WTC11 (cell line): ENCODE data around the gene PI4K2A. TPM values are rescaled to one million over a fixed set of nuclear protein-coding genes. Genes with fewer than 3 reads are reported as not detected.
A peak's percentile ranks its signal among the peaks of the same experiment; 100 is the strongest.

ENCODE experiments used
- ATAC-seq: fragments of 200-7000 bp; cut with Tn5 transposase; 2 replicates; pipeline ENCODE4 v1.10.0; 2021; ENCODE audit warnings: mild to moderate bottlenecking, moderate library complexity
- CTCF ChIA-PET: fragments of 300-600 bp; sonication (Branson Sonifier 250); formaldehyde crosslinking; loops from one replicate; lab custom pipeline; 2021; ENCODE audit warnings: antibody characterized with exemption; lab: Charles Lee
- POLR2A ChIA-PET: fragments of 350-600 bp; sonication (Branson Sonifier 250); formaldehyde crosslinking; loops from one replicate; lab custom pipeline; 2021; ENCODE audit warnings: antibody characterized with exemption; lab: Charles Lee
- DNase-seq: peaks from one replicate; pipeline ENCODE4 v3.0.0; 2021; ENCODE audit warnings: low spot score
- H3K27ac Mint-ChIP-seq: 2 replicates; pipeline ENCODE4 v1.8.0; 2021; ENCODE audit warnings: mixed read lengths
- H3K27me3 Mint-ChIP-seq: 2 replicates; pipeline ENCODE4 v1.8.0; 2021; ENCODE audit warnings: low read depth, mild to moderate bottlenecking, moderate library complexity, mixed read lengths
- H3K36me3 Mint-ChIP-seq: 2 replicates; pipeline ENCODE4 v1.8.0; 2021; ENCODE audit warnings: mixed read lengths
- H3K4me1 Mint-ChIP-seq: 2 replicates; pipeline ENCODE4 v1.8.0; 2022; ENCODE audit warnings: mixed read lengths
- H3K4me3 Mint-ChIP-seq: 2 replicates; pipeline ENCODE4 v1.8.0; 2021; ENCODE audit warnings: mild to moderate bottlenecking, moderate library complexity, mixed read lengths
- H3K9me3 Mint-ChIP-seq: 2 replicates; pipeline ENCODE4 v1.8.0; 2021; ENCODE audit warnings: mixed read lengths
- AR ChIP-seq: fragments of 250-450 bp; sonication (Bioruptor Pico); IDR thresholded peaks from 2 replicates; pipeline ENCODE4 v1.9.0; 2021; ENCODE audit warnings: mild to moderate bottlenecking
- CDX4 ChIP-seq: fragments of 250-450 bp; sonication (Bioruptor Pico); IDR thresholded peaks from 2 replicates; pipeline ENCODE4 v1.9.0; 2021; ENCODE audit warnings: moderate library complexity, mild to moderate bottlenecking, inconsistent platforms, borderline replicate concordance
- CREB1 ChIP-seq: sonication (generic); formaldehyde crosslinking; IDR thresholded peaks from 2 replicates; pipeline ENCODE4 v1.8.0; 2023; ENCODE audit warnings: mild to moderate bottlenecking, missing genetic modification reagents
- E2F1 ChIP-seq: sonication (generic); formaldehyde crosslinking; IDR thresholded peaks from 2 replicates; pipeline ENCODE4 v1.8.0; 2022; ENCODE audit warnings: mild to moderate bottlenecking, missing genetic modification reagents
- ERG ChIP-seq: fragments of 250-450 bp; sonication (Bioruptor Pico); IDR thresholded peaks from 2 replicates; pipeline ENCODE4 v1.8.0; 2021; ENCODE audit warnings: mild to moderate bottlenecking
- IRF2 ChIP-seq: sonication (generic); formaldehyde crosslinking; IDR thresholded peaks from 2 replicates; pipeline ENCODE4 v1.8.0; 2022; ENCODE audit warnings: low read depth, missing genetic modification reagents, borderline replicate concordance
- NR3C1 ChIP-seq: sonication (generic); formaldehyde crosslinking; conservative IDR thresholded peaks from 2 replicates; pipeline ENCODE4 v1.8.1; 2023; ENCODE audit warnings: low read depth, mild to moderate bottlenecking, missing genetic modification reagents
- OVOL2 ChIP-seq: fragments of 250-450 bp; sonication (Bioruptor Pico); IDR thresholded peaks from 2 replicates; pipeline ENCODE4 v1.9.0; 2021; ENCODE audit warnings: mild to moderate bottlenecking, borderline replicate concordance
- PREB ChIP-seq: sonication (generic); formaldehyde crosslinking; IDR thresholded peaks from 2 replicates; pipeline ENCODE4 v1.8.1; 2022; ENCODE audit warnings: mild to moderate bottlenecking, missing genetic modification reagents, moderate library complexity, borderline replicate concordance
- RELA ChIP-seq: sonication (generic); formaldehyde crosslinking; IDR thresholded peaks from 2 replicates; pipeline ENCODE4 v1.8.1; 2022; ENCODE audit warnings: missing genetic modification reagents, mild to moderate bottlenecking, borderline replicate concordance
- SP1 ChIP-seq: sonication (generic); formaldehyde crosslinking; conservative IDR thresholded peaks from 2 replicates; pipeline ENCODE4 v1.8.1; 2022; ENCODE audit warnings: missing genetic modification reagents
- TEAD1 ChIP-seq: sonication (generic); formaldehyde crosslinking; IDR thresholded peaks from 2 replicates; pipeline ENCODE4 v1.8.0; 2022; ENCODE audit warnings: mild to moderate bottlenecking, missing genetic modification reagents
- TEAD4 ChIP-seq: sonication (generic); formaldehyde crosslinking; IDR thresholded peaks from 2 replicates; pipeline ENCODE4 v1.8.0; 2022; ENCODE audit warnings: mild to moderate bottlenecking, missing genetic modification reagents
- ZBTB43 ChIP-seq: sonication (generic); formaldehyde crosslinking; IDR thresholded peaks from 2 replicates; pipeline ENCODE4 v1.8.1; 2023; ENCODE audit warnings: mild to moderate bottlenecking, missing genetic modification reagents
- ZMAT4 ChIP-seq: fragments of 250-450 bp; sonication (Bioruptor Pico); IDR thresholded peaks from 2 replicates; pipeline ENCODE4 v1.9.0; 2021; ENCODE audit warnings: mild to moderate bottlenecking
- ZNF138 ChIP-seq: sonication (generic); formaldehyde crosslinking; conservative IDR thresholded peaks from 2 replicates; pipeline ENCODE4 v1.8.1; 2022; ENCODE audit warnings: mild to moderate bottlenecking, moderate library complexity, missing genetic modification reagents
- ZNF396 ChIP-seq: fragments of 250-450 bp; sonication (Bioruptor Pico); IDR thresholded peaks from 2 replicates; pipeline ENCODE4 v1.8.0; 2021; ENCODE audit warnings: mild to moderate bottlenecking, moderate library complexity, borderline replicate concordance
- ZNF532 ChIP-seq: fragments of 250-450 bp; sonication (Bioruptor Pico); IDR thresholded peaks from 2 replicates; pipeline ENCODE4 v1.9.0; 2021; ENCODE audit warnings: mild to moderate bottlenecking, borderline replicate concordance
- total RNA-seq: library from RNA; stranded (reverse); gene quantifications from 3 replicates; pipeline ENCODE4 v1.2.3, GENCODE V29; 2021

The PI4K2A gene
- total RNA-seq, 1 experiment from 2014 or later: 19.5 TPM

GRCh38 chr10:97593421-97593820 lies 47.0 kb upstream of the PI4K2A start:
- CTCF ChIA-PET: interaction anchor here (0.6 to 2.0 kb wide), 5 partner anchors 19 to 59 kb away, joined by 3 to 5 read pairs (median 4); partner anchors contain the start of gene ANKRD2

GRCh38 chr10:97596101-97597082 lies 44.1 kb upstream of the PI4K2A start:
- ChIA-PET CTCF (interaction anchor here (0.8 to 1.3 kb wide), 4 partner anchors 16 to 132 kb away, joined by 3 to 5 read pairs (median 4); no protein-coding TSS in a partner anchor), POLR2A (interaction anchor here (0.7 kb wide), 1 partner anchor 13 kb away, joined by 3 read pairs; the partner anchor contains the start of gene HOGA1)
- TF ChIP-seq CREB1 (CRISPR knock-in tag) (no peak), NR3C1 (no peak), ZNF532 (CRISPR knock-in tag) (no peak), ERG (CRISPR knock-in tag) (no peak), RELA (no peak), CDX4 (no peak), OVOL2 (CRISPR knock-in tag) (no peak), TEAD4 (CRISPR knock-in tag) (no peak), E2F1 (CRISPR knock-in tag) (no peak), AR (CRISPR knock-in tag) (no peak), ZMAT4 (CRISPR knock-in tag) (no peak), PREB (CRISPR knock-in tag) (no peak), SP1 (CRISPR knock-in tag) (no peak)
- Mint-ChIP-seq H3K4me3 (no peak overlapping the region), H3K4me1 (no peaks in the 10 kb centered on the region; the same call in 1 of the 2 replicates), H3K36me3 (no peaks in the 10 kb centered on the region), H3K9me3 (no peaks in the 10 kb centered on the region), H3K27ac (0 out of 2 replicates have a peak overlapping the region, but pooled peaks have one; percentile 69), H3K27me3 (no peaks in the 10 kb centered on the region)
- DNase-seq (no peak), ATAC-seq (no peak)

More at GRCh38 chr10:97593421-97593820, 47.0 kb upstream of the PI4K2A start:
- Mint-ChIP-seq H3K36me3 (no peaks in the 10 kb centered on the region), H3K27ac (no peak overlapping the region), H3K9me3 (no peaks in the 10 kb centered on the region), H3K27me3 (no peaks in the 10 kb centered on the region), H3K4me1 (no peaks in the 10 kb centered on the region), H3K4me3 (no peak overlapping the region)
- DNase-seq: no peak
- no peak for ATAC-seq
- POLR2A ChIA-PET: interaction anchor here (0.7 kb wide), 1 partner anchor 43 kb away, joined by 3 read pairs; no protein-coding TSS in a partner anchor
- TF ChIP-seq ZNF396 (CRISPR knock-in tag) (no peak), IRF2 (no peak), TEAD1 (CRISPR knock-in tag) (no peak), ZBTB43 (CRISPR knock-in tag) (no peak), ZNF138 (CRISPR knock-in tag) (no peak)
